ENCODE measurements around the gene UGT1A7. TPM values are rescaled to one million over a fixed set of nuclear protein-coding genes. Genes with fewer than 3 reads are reported as not detected.
"Not testable (repeated sequence)": the region's sequence is repeated elsewhere in the genome, so short reads cannot be mapped to it uniquely, and the experiment has no call there.

UGT1A7 gene
- total RNA-seq, 2 donors from 2014 or later, result not detected

GRCh38 chr2:233740870-233741269 is 59.2 kb downstream of the UGT1A7 start:
- ATAC-seq, result no peak
- Histone ChIP-seq H3K27me3 (no peaks in the 10 kb centered on the region), H3K36me3 (replicated peaks in 1 of 2; ENCODE audit: insufficient read depth in 1 of 2, low read depth in 2 of 2) (no peaks in the 10 kb centered on the region), H3K27ac (no peak overlapping the region), H3K9me3 (no peaks in the 10 kb centered on the region), H3K4me3 (no peak overlapping the region), H3K4me1 (no peaks in the 10 kb centered on the region)
- WGBS, 2 donors, result 60 to 66% methylated on average over 2 of the region's 2 CpGs
- DNase-seq, result no peak
- no peak for TF ChIP-seq POLR2A (IDR thresholded peaks at IDR 0.05)
- no peak for TF ChIP-seq CTCF (IDR thresholded peaks at IDR 0.05)
- intact Hi-C loops (cut with DNase I), result no loop called here

GRCh38 chr2:233743464-233744259 is 62.0 kb downstream of the UGT1A7 start:
- intact Hi-C loops (cut with DNase I), result no loop called here
- H3K27ac ChIP-seq, result no peak overlapping the region
- no peaks in the 10 kb centered on the region for H3K27me3 ChIP-seq
- no peaks in the 10 kb centered on the region for H3K9me3 ChIP-seq
- ATAC-seq (no peak), DNase-seq (no peak)
- no peak for TF ChIP-seq CTCF (IDR thresholded peaks at IDR 0.05)
- no peak for TF ChIP-seq POLR2A (IDR thresholded peaks at IDR 0.05)
- H3K4me1 ChIP-seq, result no peaks in the 10 kb centered on the region
- WGBS, 2 donors, result 85 to 91% methylated on average over 33 to 43 of the region's 46 CpGs
- no peak overlapping the region for H3K4me3 ChIP-seq
- H3K36me3 ChIP-seq (replicated peaks in 1 of 2; ENCODE audit: insufficient read depth in 1 of 2, low read depth in 2 of 2), result no peaks in the 10 kb centered on the region

GRCh38 chr2:233745073-233745755 is 63.5 kb downstream of the UGT1A7 start:
- ATAC-seq (no peak), DNase-seq (no peak)
- no peaks in the 10 kb centered on the region for H3K27me3 ChIP-seq
- no peak overlapping the region for H3K4me3 ChIP-seq
- intact Hi-C loops (cut with DNase I), result no loop called here
- no peaks in the 10 kb centered on the region for H3K9me3 ChIP-seq
- no peaks in the 10 kb centered on the region for H3K36me3 ChIP-seq (replicated peaks in 1 of 2; ENCODE audit: insufficient read depth in 1 of 2, low read depth in 2 of 2)
- H3K4me1 ChIP-seq, result no peaks in the 10 kb centered on the region
- H3K27ac ChIP-seq, result no peak overlapping the region
- 58 to 59% methylated on average over 5 of the region's 5 CpGs for WGBS, 2 donors
- TF ChIP-seq CTCF (IDR thresholded peaks at IDR 0.05), result no peak
- no peak for TF ChIP-seq POLR2A (IDR thresholded peaks at IDR 0.05)

GRCh38 chr2:233745838-233746237 is 64.1 kb downstream of the UGT1A7 start:
- intact Hi-C loops (cut with DNase I); H3K4me3 ChIP-seq; H3K36me3 ChIP-seq (replicated peaks in 1 of 2; ENCODE audit: insufficient read depth in 1 of 2, low read depth in 2 of 2); ATAC-seq; H3K27me3 ChIP-seq; H3K4me1 ChIP-seq; DNase-seq; H3K9me3 ChIP-seq: not testable (repeated sequence)
- H3K27ac ChIP-seq, result peak overlapping the region in 2 of 4 donors; percentile 15 to 16
- 60 to 70% methylated on average over 2 of the region's 2 CpGs for WGBS, 2 donors

GRCh38 chr2:233746475-233747282 is 65.0 kb downstream of the UGT1A7 start:
- no peak for DNase-seq
- TF ChIP-seq POLR2A (IDR thresholded peaks at IDR 0.05) (no peak), CTCF (IDR thresholded peaks at IDR 0.05) (no peak)
- H3K27me3 ChIP-seq, result no peaks in the 10 kb centered on the region

More at GRCh38 chr2:233746475-233747282, 65.0 kb downstream of the UGT1A7 start:
- Histone ChIP-seq H3K36me3 (replicated peaks in 1 of 2; ENCODE audit: insufficient read depth in 1 of 2, low read depth in 2 of 2) (no peaks in the 10 kb centered on the region), H3K4me3 (no peak overlapping the region), H3K9me3 (peaks cover 0 to 10% (median 0%) of the 10 kb centered on the region in 3 donors), H3K27ac (peak overlapping the region in 2 of 4 donors; percentile 15 to 16), H3K4me1 (no peaks in the 10 kb centered on the region)
- intact Hi-C loops (cut with DNase I), result no loop called here
- WGBS, 2 donors, result 45 to 54% methylated on average over 10 of the region's 10 CpGs
- peak; percentile 84 for ATAC-seq

Measured in body of pancreas (tissue), 4 donors.